HG03565 (cell line): ENCODE results near the gene KEAP1.
A peak's percentile ranks its signal among the peaks of the same experiment; 100 is the strongest.

ENCODE experiments used
- ATAC-seq: cut with Tn5 transposase; IDR thresholded peaks from one replicate; pipeline ENCODE4 v1.9.1; 2021; ENCODE audit warnings: mild to moderate bottlenecking, moderate library complexity; ENCODE audit not compliant: unreplicated experiment

Gene KEAP1

GRCh38 chr19:10525636-10526035 lies 22.5 kb upstream of the KEAP1 start:
- ATAC-seq = no peak

DNA sequence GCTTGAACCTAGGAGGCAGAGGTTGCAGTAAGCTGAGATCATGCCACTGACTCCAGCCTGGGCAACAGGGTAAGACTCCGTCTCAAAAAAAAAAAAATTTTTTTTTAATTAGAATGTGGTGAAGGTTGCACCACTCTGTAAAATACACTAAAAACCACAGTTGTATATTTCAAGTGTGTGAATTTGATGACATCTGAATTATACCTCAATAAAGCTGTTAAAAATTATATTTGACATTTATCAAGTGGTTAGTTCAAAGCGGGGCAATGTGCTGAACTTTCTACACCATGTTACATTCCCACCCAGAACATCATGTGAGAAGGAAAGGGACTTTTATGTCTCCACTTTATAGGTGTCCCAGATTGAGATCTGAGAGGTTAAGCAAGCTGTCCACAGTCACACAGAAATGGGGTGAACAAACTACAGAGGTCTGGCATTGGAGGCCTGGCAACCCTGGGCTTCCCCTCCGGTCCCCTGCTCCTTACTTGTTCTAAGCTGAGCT lies 20.0 kb upstream of the KEAP1 start:
- ATAC-seq = no peak

DNA sequence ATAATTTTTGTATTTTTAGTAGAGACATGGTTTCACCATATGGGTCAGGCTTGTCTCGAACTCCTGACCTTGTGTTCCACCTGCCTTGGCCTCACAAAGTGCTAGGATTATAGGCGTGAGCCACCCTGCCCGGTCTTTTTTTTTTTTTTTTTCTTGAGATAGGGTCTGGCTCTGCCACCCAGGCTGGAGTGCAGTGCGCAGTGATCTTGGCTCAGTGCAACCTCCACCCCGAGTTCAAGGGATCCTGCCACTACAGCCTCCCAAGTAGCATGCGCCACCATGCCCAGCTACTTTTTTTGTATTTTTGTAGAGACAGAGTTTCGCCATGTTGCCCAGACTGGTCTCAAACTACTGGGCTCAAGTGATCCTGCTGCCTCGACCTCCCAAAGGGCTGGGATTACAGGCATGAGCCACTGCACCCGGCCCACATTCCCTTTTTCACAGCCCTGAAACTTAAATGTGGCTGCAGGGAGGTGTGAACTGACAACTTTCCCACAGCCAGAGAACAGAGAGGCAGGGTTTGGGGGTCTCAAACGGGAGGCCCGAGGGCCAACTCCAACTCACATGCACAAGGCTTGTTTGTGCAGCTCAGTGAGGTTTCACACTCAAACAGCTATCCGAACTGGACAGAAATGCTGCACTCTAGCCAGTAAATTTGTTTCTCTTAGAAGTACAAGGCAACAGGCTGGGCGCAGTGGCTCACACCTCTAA lies 18.5 kb upstream of the KEAP1 start:
- no peak for ATAC-seq

- no peak for ATAC-seq
Observed at GRCh38 chr19:10520652-10521318, 17.6 kb upstream of the KEAP1 start.

GRCh38 chr19:10519421-10519820 lies 16.3 kb upstream of the KEAP1 start:
- no peak for ATAC-seq

- no peak for ATAC-seq
Observed at GRCh38 chr19:10518444-10519361, 15.5 kb upstream of the KEAP1 start.

DNA sequence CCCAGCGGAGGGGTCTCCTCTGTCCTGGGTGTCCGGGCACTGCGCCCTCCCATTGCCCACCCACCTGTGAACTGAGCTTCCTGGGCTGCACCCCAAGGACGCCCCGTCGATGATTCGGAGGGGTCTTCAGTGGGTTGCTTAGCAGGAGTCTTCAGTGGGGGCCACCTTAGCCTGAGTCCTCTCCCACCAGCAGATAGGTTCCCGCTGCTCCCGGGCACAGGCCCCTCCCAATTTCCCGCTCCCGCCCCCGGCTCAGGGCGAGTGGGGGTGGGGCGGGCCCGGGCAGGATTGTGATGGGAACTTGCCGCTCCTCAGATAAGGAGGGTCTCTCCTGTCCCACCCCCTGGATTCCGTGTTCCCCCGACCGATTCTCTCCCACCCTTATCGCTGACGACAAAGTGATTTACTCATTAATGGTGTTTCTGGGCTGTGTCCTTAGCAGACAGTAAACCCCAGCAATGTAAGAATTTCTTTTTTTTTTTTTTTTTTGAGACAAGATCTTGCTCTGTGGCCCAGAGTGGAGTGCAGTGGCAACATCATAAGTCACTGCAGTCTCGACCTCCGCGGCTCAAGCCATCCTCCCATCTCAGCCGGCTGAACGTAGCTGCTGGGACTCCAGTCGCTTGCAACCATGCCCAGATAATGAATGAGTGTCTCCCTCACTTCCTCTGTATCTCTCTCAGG lies 14.7 kb upstream of the KEAP1 start:
- ATAC-seq = no peak

- no peak for ATAC-seq
Observed at GRCh38 chr19:10517361-10517759, 14.2 kb upstream of the KEAP1 start, which contains the start of gene S1PR5. TSS of gene S1PR5 (minus strand) at chr19:10517447. CDS start at chr19:10515011, 2,436 bp downstream.

- ATAC-seq = no peak
Observed at GRCh38 chr19:10516671-10517286, 13.6 kb upstream of the KEAP1 start.

DNA sequence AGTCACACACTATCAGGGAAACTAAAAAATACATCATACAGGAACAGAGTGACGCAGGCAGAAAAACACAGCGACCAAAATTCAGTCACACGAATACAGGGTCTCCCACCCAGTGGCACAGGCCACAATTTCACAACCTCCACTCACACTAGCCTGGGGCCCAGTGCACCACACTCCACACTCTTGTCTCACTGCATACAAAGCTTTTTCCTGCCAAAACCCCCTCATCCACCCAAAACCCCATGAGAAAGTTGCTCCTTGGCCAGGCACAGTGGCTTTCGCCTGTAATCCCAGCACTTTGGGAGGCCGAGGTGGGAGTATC lies 12.9 kb upstream of the KEAP1 start:
- ATAC-seq = no peak

DNA sequence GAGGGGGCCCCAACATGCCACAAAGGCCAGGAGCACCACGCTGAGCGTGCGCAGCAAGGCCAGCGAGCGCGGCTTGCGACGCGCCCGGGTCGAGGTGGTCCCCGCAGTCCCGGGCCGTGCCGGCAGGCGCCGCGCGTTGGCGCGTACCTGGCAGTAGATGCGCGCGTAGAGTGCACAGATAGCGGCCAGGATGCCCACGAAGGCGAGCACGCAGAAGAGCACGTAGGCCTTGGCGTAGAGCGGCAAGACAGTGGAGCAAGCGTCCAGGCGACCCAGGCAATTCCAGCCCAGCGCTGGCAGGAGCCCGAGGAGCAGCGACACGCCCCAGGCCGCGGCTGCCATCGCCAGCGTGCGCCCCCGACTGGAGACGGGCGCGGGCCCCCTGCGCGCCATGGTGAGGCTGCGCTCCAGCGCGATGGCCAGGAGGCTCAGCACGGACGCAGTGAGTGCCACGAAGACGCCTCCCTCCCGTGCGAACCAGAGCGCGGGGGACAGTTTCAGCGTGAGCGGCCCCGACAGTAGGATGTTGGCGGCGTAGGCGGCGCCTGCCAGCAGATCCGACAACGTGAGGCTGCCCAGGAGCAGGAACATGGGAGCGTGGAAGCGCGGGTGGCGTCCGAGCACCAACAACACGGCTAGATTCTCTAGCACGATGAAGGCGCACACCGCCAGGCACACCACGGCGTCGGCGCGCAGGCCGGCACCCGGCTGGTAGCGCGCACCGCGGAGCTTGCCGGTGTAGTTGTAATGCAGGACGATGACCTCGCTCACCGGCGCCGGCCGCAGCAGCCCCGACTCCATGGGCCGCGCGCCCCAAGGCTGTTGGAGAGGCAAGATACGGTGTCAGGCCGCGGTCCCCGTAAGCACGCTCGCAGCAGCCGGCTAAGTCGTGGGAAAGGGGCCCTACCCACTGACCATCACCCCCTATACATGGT lies 11.3 kb upstream of the KEAP1 start:
- no peak for ATAC-seq

- no peak for ATAC-seq
Observed at GRCh38 chr19:10513223-10513622, 10.1 kb upstream of the KEAP1 start.

- ATAC-seq = no peak
Observed at GRCh38 chr19:10510301-10510802, 7.2 kb upstream of the KEAP1 start.

- ATAC-seq = no peak
Observed at GRCh38 chr19:10508707-10509106, 5.6 kb upstream of the KEAP1 start.

DNA sequence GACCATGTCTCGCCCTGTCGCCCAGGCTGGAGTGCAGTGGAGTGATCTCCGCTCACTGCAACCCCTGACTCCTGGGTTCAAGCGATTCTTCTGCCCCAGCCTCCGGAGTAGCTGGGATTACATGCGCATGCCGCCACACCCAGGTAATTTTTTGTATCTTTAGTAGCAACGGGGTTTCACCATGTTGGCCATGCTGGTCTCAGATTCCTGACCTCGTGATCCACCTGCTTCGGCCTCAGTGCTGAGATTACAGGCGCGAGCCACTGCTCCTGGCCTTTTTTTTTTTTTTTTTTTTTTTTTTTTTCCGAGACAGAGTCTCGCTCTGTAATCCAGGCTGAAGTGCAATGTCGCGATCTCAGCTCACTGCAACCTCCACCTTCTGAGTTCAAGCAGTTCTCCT lies 4.9 kb upstream of the KEAP1 start:
- ATAC-seq = no peak

GRCh38 chr19:10505583-10506229 lies 2.5 kb upstream of the KEAP1 start:
- ATAC-seq = no peak

DNA sequence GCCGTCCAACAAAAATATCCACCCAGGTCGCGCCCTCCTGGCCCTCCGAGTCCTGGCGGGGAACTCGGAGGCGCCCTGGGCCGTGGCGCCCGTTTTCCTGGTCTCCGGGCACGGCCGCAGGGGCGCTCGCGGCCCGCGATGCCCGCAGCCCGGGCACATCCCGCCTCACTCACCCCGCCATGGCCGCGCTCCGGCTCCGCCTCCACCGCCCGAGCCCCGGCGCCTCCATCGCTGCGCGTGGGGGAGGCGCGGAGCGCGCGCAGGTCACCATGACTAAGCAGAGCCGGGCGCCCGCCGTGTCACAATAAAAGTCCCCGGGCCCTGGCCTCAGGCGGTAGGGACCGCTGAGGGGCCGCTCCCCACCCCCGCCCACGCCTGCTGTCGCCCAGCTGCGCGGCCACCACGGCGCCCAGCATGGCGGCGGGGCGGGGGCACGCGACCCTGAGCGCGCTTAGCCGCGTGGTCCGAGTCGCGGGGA lies 593 bp downstream of the KEAP1 start:
- peak; percentile 82 for ATAC-seq

DNA sequence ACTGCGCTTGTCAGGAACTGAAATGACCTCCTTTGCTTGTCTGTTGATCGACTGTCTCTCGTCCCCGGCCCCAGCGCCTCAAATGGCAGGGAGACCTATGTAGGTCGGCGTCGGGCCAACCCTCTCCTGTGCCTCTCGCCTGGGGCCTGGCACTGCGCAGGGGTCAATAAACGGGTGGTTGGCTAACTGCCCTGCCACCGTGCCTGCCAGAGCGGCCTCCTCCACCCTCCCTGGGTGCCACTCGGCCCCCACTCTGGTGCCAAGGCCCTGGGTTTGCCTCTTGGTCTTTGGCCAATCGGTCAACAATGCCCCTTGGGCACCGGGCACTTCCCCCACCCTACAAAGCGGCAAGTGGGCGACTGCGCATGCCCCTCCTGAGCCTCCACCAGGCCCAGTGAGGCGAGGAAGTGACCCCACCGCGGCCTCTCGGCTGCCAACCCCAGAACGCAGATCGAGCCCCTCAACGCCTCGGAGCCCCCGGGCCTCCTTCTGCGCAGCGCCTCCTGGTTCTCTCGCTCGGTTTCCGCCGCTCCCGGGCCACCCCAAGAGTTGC lies 1.1 kb downstream of the KEAP1 start:
- ATAC-seq = peak; percentile 9
